PC-9 (cell line): Measurements from ENCODE around the gene HHEX. TPM values are rescaled to one million over a fixed set of nuclear protein-coding genes. Genes with fewer than 3 reads are reported as not detected.

ENCODE experiments used
- BruUV-seq: library from RNA; stranded (reverse); fragments of 400-500 nt; replicated peaks from 2 replicates; lab custom pipeline; 2021; lab: Mats Ljungman, UMichigan
- CTCF ChIA-PET: fragments of 300-600 bp; sonication (Branson Sonifier 250); formaldehyde crosslinking; loops from one replicate; lab custom pipeline; 2022; ENCODE audit warnings: antibody characterized with exemption; lab: Charles Lee
- POLR2A ChIA-PET: fragments of 300-600 bp; sonication (Branson Sonifier 250); formaldehyde crosslinking; loops from one replicate; lab custom pipeline; 2022; ENCODE audit warnings: antibody characterized with exemption; ENCODE audit not compliant: unreplicated experiment; lab: Charles Lee
- DNase-seq, 2 experiments: peaks; one replicate each; pipeline versions ENCODE4 v3.0.0 to v3.0.0-alpha.2; 2015 to 2022; ENCODE audit warnings: mixed read lengths in 1 of 2
- H2AFZ ChIP-seq: fragments of 200-600 bp; sonication (generic); 2 replicates; pipeline ENCODE4 v1.8.1; 2017; ENCODE audit warnings: antibody characterized with exemption
- H3F3A ChIP-seq: fragments of 200-600 bp; sonication (generic); 2 replicates; pipeline ENCODE4 v1.8.1; 2017; ENCODE audit warnings: antibody characterized with exemption, mild to moderate bottlenecking, low read depth; ENCODE audit not compliant: insufficient read depth
- H3K27ac ChIP-seq: fragments of 200-600 bp; sonication (generic); 2 replicates; pipeline ENCODE4 v1.6.1; 2016; ENCODE audit warnings: mixed run types
- H3K27me3 ChIP-seq: fragments of 200-600 bp; sonication (generic); 2 replicates; pipeline ENCODE4 v1.6.1; 2016; ENCODE audit warnings: low read depth, mixed run types; ENCODE audit not compliant: insufficient read depth
- H3K36me3 ChIP-seq: fragments of 200-600 bp; sonication (generic); 2 replicates; pipeline ENCODE4 v1.6.1; 2016; ENCODE audit warnings: low read depth, mixed run types
- H3K4me1 ChIP-seq: fragments of 200-600 bp; sonication (generic); replicated peaks from 2 replicates; pipeline ENCODE4 v1.6.1; 2016; ENCODE audit warnings: mixed run types; ENCODE audit not compliant: insufficient read depth
- H3K4me2 ChIP-seq: fragments of 200-600 bp; sonication (generic); 2 replicates; pipeline ENCODE4 v1.6.1; 2017; ENCODE audit warnings: mixed run types
- H3K4me3 ChIP-seq: fragments of 200-600 bp; sonication (generic); 2 replicates; pipeline ENCODE4 v1.6.1; 2016; ENCODE audit warnings: mixed run types
- H3K79me2 ChIP-seq: fragments of 200-600 bp; sonication (generic); 2 replicates; pipeline ENCODE4 v1.6.1; 2017; ENCODE audit warnings: low read depth, mixed run types
- H3K9me2 ChIP-seq: fragments of 200-600 bp; sonication (generic); 2 replicates; pipeline ENCODE4 v1.8.1; 2017; ENCODE audit warnings: mild to moderate bottlenecking; ENCODE audit not compliant: insufficient read depth
- H3K9me3 ChIP-seq: fragments of 200-600 bp; sonication (generic); 2 replicates; pipeline ENCODE4 v1.8.1; 2016; ENCODE audit warnings: low read depth; ENCODE audit not compliant: insufficient read depth
- H4K20me1 ChIP-seq: fragments of 200-600 bp; sonication (generic); 2 replicates; pipeline ENCODE4 v1.8.1; 2017; ENCODE audit not compliant: insufficient read depth
- CTCF ChIP-seq: fragments of 200-600 bp; sonication (generic); conservative IDR thresholded peaks from 2 replicates; pipeline ENCODE4 v1.6.1; 2017; ENCODE audit warnings: mixed run types, antibody characterized with exemption, mild to moderate bottlenecking, moderate library complexity
- EZH2 ChIP-seq: fragments of 200-600 bp; sonication (generic); IDR thresholded peaks from 2 replicates; pipeline ENCODE4 v1.8.0; 2017; ENCODE audit warnings: antibody characterized with exemption, low read depth
- intact Hi-C: fragments of 100-400 bp; cut with micrococcal nuclease; formaldehyde crosslinking; loops from one replicate; pipeline ENCODE4 v1.10.0; 2022; ENCODE audit not compliant: unreplicated experiment
- total RNA-seq: library from RNA; stranded (reverse); gene quantifications from 2 replicates; pipeline ENCODE4 v1.2.3, GENCODE V29; 2021

The HHEX gene
- total RNA-seq, 1 experiment from 2014 or later, result 7.8 TPM

GRCh38 chr10:92664322-92664721 is 25.4 kb upstream of the HHEX start:
- no peak overlapping the region for H3K27ac ChIP-seq
- intact Hi-C loops, result no loop called here

GRCh38 chr10:92667078-92667477 is 22.7 kb upstream of the HHEX start:
- Histone ChIP-seq H3K4me2 (no peak overlapping the region), H3K4me1 (no peaks in the 10 kb centered on the region), H3K36me3 (no peaks in the 10 kb centered on the region), H3K4me3 (no peak overlapping the region), H3K9me2 (no peaks in the 10 kb centered on the region), H3K9me3 (no peaks in the 10 kb centered on the region), H3K27ac (no peak overlapping the region), H2AFZ (no peak overlapping the region), H4K20me1 (no peaks in the 10 kb centered on the region), H3F3A (no peaks in the 10 kb centered on the region), H3K79me2 (no peaks in the 10 kb centered on the region), H3K27me3 (no peaks in the 10 kb centered on the region)
- CTCF ChIA-PET, result no interaction called here
- POLR2A ChIA-PET, result no interaction called here
- no peak for TF ChIP-seq EZH2
- TF ChIP-seq CTCF, result no peak
- intact Hi-C loops, result no loop called here
- no peak for DNase-seq
- BruUV-seq, result no TSS peak

More at GRCh38 chr10:92664322-92664721, 25.4 kb upstream of the HHEX start:
- Histone ChIP-seq H3K9me3 (no peaks in the 10 kb centered on the region), H3K9me2 (no peaks in the 10 kb centered on the region), H3K4me1 (no peaks in the 10 kb centered on the region), H3K36me3 (no peaks in the 10 kb centered on the region), H4K20me1 (no peaks in the 10 kb centered on the region), H3K27me3 (no peaks in the 10 kb centered on the region), H3F3A (no peaks in the 10 kb centered on the region), H3K4me2 (no peak overlapping the region), H2AFZ (no peak overlapping the region), H3K4me3 (no peak overlapping the region), H3K79me2 (no peaks in the 10 kb centered on the region)
- no peak for DNase-seq
- POLR2A ChIA-PET, result no interaction called here
- no TSS peak for BruUV-seq
- no peak for TF ChIP-seq CTCF
- no peak for TF ChIP-seq EZH2
- CTCF ChIA-PET, result no interaction called here

GRCh38 chr10:92677708-92678107 is 12.0 kb upstream of the HHEX start:
- 0 out of 2 replicates have a peak, but pooled peaks cover 3% of the 10 kb centered on the region for H3F3A ChIP-seq
- H3K9me2 ChIP-seq, result no peaks in the 10 kb centered on the region
- H2AFZ ChIP-seq, result no peak overlapping the region
- H3K9me3 ChIP-seq, result no peaks in the 10 kb centered on the region
- no peaks in the 10 kb centered on the region for H4K20me1 ChIP-seq
- H3K4me2 ChIP-seq, result no peak overlapping the region
- TF ChIP-seq CTCF (no peak), EZH2 (no peak)
- H3K27me3 ChIP-seq, result no peaks in the 10 kb centered on the region
- H3K36me3 ChIP-seq, result no peaks in the 10 kb centered on the region
- no peak overlapping the region for H3K27ac ChIP-seq
- no TSS peak for BruUV-seq
- ChIA-PET CTCF (no interaction called here), POLR2A (interaction anchor here (0.5 kb wide), 1 partner anchor 86 kb away, joined by 5 read pairs; no protein-coding TSS in a partner anchor)
- intact Hi-C loops, result no loop called here
- DNase-seq, result no peak
- H3K79me2 ChIP-seq, result no peaks in the 10 kb centered on the region
- H3K4me3 ChIP-seq, result no peak overlapping the region
- H3K4me1 ChIP-seq, result no peaks in the 10 kb centered on the region
